Measurements from ENCODE around the gene TESPA1.

- TF ChIP-seq CTCF (conservative IDR thresholded peaks at IDR 0.05; ENCODE audit: low read depth, low read length) (no peak), CEBPB (IDR thresholded peaks at IDR 0.05; ENCODE audit: low read depth, low read length) (no peak), POLR2A (IDR thresholded peaks at IDR 0.05; ENCODE audit: low read depth, low read length) (no peak), MXI1 (IDR thresholded peaks at IDR 0.05; ENCODE audit: borderline replicate concordance, low read depth, low read length) (no peak), MAZ (IDR thresholded peaks at IDR 0.05; ENCODE audit: borderline replicate concordance, low read depth, low read length) (no peak), FOS (IDR thresholded peaks at IDR 0.05; ENCODE audit: low read depth, low read length) (no peak), NFE2L2 (IDR thresholded peaks at IDR 0.05; ENCODE audit: low read depth, low read length) (no peak), RAD21 (IDR thresholded peaks at IDR 0.05; ENCODE audit: low read length) (no peak), MAFK (IDR thresholded peaks at IDR 0.05; ENCODE audit: low read depth, low read length) (no peak)
Observed at GRCh38 chr12:55024575-55024974, 40.0 kb upstream of the TESPA1 start.

All from IMR-90 (cell line).